GM21447 (cell line): ENCODE data around the gene CYP19A1.

ENCODE experiments used
- ATAC-seq: cut with Tn5 transposase; IDR thresholded peaks from one replicate; pipeline ENCODE4 v1.9.1; 2021; ENCODE audit not compliant: unreplicated experiment

Gene CYP19A1

DNA sequence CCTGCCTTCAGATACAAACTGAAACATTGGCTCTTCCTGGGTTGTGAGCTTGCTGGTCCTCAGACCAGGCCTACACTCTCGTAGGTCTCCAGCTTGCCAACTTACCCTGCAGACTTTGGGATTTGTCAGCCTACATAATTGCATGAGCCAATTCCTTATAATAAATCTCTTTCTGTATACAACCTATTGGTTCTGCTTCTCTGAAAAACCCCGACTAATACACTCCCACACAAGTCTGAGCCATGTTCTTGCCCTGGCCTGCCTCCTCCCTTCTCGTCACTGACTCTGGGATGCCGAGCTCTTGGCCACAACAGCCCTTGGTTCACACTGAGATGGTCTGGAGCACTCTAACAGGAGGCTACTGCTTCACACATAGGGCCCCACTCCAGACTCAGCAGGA, 9.5 kb downstream of the CYP19A1 start:
- ATAC-seq = no peak

DNA sequence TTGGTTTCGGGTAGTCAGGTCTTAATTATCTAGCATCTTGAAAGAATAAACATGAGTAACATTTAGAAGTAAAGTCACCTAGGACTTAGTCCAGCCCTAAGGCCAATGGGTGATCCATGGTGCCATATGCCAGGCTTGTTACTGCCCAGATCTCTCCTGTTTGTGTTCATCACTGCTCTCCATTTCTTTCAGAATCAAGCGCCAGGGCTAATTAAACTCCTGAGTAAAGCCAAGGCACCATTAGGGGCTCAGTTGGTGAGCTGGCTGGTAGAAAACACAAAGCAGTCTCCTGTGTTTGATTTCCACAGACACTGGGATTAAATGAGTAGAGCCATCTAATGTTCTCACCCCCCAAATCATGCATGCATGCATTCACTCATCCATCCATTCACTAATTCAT, 11.3 kb downstream of the CYP19A1 start:
- no peak for ATAC-seq

DNA sequence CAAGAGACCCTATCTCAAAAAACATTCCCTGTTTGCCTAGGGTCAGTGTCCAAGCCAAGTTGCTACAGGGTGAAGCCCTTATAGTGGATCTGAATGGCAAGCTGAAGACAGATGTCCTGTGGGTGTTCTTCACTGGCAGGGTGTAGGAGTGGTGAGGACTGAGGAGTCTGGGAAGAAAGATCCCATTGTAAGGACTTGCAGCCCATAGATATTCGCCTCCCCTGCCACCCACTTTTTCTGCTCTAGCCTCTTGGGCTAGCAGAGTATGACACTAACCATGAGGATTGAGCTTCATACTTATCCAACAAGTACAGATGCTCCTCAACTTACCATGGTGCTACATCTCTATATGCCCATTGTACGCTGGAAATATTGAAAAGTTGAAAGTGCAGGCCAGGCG, 13.2 kb downstream of the CYP19A1 start:
- no peak for ATAC-seq

DNA sequence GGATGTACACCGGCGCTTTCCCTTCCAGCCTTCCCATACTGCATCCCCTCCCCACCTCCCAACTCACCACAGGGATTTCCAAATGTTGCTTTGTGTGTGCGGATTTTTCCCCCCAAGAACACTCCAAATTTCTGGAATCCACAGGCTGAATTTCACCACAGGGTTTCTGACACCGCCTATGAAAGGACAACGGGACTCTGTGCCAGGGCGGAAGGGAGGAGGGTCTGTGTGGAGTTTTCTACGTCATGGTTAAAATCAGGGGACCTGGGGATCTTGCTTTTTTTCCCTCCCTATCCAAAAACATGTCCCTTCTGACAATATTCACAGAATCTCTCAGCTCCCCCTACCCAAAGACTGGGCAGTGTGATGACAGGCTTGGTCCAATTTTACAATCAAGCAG, 14.6 kb downstream of the CYP19A1 start:
- no peak for ATAC-seq

DNA sequence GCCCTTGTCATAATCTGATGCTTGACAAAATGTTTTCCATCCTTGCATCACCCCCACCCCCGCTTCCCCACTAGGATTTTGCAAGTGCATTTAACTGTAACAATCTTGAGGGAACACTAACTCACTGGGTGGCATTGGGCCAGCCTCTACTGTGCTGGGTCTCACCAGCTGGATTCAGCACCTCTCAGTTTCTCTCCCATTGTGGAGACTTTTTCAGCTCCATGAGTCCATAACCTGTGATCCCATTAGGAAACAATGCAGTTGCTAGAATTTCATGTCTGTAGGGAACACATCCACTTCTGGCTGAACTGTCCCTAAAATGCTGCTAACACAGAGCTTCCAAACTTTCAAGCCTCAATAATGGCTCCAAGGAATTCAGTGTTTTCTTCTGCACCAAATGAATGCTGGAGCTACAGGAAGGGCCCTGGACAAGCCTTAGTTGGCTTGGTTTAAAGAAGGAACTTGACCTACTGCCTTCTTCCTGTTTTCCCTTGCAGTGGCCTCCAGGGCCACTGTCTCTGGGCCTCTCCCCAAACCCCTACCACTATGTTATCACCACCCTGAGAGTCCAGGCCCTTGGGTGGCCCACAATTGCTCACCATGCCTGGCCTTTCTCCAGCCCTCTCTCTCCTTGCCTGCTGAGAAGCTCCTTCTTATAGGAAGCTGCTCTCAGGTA, 15.6 kb downstream of the CYP19A1 start:
- no peak for ATAC-seq

DNA sequence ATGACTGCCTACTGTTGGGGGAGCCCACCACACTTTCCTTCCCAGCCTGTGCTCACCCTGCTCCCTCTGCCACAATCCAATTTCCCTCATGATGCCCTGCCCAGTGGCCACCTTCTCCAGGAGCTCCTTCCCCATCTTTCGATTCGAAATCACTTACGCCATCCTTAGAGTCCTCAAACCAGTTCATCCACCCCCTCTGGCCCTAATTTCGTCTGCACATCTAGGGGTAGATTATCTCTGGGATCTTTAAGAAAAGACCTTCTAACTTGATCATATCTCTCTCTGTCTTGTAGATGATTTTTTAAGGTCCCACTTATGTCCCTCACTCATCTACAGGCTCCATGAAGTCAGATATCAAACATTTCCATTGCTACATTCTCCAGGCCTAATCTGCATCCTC, 17.1 kb downstream of the CYP19A1 start:
- no peak for ATAC-seq

DNA sequence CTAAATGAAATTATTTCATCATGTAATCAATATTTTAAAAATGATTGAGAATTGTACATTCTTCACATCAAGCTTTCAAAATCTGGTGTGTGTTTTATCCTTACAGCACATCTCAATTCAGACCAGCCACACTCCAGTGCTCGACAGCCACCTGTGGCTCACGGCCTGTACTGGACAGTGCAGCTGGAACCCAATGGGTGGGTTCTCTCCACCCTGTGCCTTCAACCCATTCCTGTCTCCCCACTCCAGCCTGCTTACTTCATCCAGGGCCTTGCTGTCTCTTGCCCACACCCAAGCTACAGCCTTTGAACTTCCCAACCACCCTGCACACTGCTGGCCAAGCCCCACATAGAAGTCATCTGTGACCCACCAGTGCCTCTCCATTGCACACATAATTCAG, 17.6 kb downstream of the CYP19A1 start:
- no peak for ATAC-seq

DNA sequence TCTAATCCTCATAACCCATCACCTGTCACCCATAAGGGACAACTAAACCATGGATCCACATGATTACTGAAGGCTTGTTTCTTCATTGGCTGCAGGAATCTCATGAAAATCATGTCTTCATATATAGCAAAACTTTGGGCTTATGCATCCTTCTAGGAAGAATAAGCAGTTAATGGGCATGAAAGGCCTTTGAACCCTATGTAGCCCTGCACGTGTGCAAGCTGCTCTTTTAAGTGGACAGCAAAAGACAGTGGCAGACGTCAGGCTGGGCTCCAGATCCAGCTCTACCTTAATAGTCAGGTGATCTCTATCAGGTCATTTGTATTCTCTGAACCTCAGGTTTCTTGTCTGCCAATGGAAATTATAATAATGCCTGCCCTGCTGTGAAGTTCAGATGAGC, 18.9 kb downstream of the CYP19A1 start:
- ATAC-seq = no peak

DNA sequence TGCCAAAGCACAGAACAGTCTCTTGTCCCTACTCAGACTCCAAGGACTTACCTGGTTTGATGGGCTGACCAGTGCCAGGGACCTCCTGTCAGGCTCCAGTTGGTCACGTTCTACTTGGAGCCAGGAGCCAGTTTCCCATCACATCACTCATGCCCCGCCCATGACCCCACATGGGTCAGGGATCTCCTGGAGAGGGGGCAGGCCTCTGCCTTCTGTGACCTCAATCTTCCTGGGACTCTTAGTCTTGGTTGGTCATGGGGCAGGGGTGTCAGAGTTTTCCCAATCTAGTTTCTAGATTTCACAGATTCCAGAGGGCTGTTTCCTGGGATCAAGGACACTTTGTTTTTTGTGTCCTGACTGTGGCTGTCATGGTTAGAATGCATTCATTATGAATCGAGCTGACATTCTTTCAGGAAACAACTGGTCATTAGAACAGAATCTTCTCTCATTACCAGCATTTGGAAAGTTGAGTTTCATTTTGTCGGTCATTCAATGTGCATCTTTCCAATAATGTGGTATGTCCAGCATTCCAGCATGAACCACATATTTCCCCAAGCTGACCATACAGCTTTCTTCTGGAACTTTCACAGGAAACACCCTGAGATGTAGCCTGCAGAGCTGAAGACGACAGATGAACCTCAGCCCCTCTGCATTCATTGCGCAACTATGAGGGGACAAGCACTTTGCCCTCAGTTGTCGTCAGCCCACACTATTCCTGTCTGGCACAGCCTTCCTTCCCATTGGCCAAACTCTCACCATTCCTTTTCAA, 19.8 kb downstream of the CYP19A1 start:
- ATAC-seq = no peak

DNA sequence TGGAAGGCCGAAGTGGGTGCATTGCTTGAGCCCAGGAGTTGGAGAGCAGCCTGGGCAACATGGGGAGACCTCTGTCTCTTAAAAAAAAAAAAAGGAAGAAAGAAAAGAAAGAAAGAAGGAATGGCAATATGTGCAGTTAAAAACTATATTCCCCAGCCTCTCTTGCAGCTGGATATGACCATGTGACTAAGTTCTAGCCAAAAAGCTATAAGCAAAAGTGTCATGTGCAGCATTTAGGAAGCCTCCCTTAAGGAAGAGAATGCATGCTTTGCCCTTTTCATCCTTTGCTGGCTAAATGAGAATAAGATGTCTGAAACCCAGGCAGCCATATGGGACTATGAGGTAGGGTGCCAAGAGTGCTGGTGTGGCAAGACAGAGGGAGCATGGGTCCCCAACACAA, 21.8 kb downstream of the CYP19A1 start:
- ATAC-seq = no peak

DNA sequence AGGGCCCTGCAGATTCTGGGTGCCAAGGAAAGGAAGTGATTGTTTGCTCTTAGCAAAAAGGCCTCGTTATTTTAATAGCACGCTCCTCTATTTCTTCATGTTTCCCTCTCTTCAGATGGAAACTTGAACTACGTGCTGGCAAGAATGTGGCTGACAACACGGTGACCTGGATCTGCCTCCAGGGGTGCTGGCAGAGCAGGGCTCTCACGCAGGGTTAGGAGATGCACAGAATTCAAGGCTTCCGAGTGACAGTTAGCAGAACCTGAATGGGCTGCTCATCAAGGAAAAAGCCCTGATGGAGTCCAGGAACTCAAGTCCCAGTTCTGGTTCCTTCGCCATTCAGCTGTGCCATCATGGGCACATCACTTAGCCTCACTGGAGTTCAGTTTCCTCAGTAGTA, 22.7 kb downstream of the CYP19A1 start:
- no peak for ATAC-seq

DNA sequence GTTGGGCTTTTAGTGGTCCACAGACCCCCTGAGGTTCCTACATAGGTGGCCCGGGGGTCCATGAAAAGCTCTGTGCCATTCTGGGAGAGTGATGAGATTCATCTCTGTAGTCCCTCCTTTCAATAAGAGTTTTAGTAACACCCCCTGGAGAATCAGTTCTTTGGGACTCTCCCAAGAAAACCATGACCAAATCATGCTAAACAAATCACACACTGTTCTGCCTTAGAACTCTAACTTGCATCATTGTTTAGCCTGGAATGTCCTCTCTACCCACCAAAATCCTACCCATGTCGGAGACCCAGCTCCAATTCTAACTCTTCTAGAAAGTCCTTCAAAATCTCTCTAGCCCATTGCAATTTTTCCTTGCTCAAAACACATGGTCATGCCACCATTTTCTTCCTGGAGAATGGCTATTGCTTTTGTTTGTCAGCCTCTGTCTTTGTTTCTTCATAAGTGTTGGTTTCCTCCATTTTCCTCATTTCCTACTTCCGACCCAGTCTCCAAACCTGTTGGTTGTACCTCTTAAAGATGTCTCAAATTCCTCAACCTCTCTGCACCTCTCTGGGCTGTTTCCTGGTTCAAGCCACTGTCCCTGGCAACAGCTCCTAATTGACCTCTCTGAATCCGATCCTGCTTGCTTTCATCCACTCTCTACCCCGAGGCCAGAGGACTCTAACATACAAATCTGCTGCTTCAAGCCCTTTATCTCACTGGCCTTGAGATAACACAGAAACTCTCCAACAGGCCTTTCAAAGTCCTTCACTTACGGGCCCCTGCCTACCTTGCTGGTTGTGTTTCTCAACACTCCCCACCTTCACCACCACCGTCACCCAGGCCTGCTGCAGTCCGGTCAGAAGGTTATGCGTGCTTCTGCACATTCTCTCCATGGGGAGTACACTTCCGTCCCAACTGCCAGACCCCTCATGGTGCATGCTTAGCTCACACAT, 23.7 kb downstream of the CYP19A1 start:
- ATAC-seq = no peak

DNA sequence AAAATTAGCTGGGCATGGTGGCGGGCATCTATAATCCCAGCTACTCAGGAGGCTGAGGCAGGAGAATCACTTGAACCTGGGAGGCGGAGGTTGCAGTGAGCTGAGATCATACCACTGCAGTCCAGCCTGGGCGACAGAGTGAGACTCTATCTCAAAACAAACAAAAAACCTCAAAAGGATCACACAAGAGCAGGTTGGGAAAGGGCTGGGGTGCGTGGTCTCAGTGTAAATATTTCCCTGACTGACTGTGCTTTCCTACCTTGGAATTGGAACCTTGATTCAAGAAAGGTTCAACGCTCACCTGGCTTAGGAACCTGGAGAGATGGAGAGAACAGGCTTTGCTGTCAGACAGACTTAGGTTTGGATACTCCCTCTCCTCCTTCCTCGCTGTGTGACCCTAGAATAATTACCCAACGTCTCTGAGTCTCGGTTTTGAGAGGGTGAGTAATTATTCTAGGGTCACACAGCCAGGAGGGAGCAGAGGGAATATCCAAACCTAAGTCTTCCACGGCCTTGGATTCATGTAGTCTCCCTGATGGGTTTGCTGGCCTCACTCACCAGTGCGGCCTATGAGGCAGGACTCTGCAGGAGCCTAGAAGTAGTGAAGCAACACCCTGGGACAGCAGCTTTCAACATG, 24.6 kb downstream of the CYP19A1 start:
- no peak for ATAC-seq

DNA sequence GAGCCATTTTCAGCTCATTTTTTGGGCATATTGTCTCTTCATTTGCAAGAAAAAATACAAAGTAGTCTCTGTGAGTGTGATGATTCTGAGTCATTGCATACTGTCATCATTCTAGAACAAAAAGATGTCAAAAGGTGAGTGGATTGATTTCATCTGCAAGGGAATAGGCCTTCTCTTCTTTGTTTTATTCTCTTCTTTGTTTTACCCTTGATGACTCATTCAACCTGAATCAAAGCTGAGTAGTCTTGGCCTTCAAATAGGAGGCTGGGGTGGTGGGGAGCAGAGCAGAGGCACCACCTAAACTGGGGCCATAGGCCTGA, 25.4 kb downstream of the CYP19A1 start:
- ATAC-seq = no peak

DNA sequence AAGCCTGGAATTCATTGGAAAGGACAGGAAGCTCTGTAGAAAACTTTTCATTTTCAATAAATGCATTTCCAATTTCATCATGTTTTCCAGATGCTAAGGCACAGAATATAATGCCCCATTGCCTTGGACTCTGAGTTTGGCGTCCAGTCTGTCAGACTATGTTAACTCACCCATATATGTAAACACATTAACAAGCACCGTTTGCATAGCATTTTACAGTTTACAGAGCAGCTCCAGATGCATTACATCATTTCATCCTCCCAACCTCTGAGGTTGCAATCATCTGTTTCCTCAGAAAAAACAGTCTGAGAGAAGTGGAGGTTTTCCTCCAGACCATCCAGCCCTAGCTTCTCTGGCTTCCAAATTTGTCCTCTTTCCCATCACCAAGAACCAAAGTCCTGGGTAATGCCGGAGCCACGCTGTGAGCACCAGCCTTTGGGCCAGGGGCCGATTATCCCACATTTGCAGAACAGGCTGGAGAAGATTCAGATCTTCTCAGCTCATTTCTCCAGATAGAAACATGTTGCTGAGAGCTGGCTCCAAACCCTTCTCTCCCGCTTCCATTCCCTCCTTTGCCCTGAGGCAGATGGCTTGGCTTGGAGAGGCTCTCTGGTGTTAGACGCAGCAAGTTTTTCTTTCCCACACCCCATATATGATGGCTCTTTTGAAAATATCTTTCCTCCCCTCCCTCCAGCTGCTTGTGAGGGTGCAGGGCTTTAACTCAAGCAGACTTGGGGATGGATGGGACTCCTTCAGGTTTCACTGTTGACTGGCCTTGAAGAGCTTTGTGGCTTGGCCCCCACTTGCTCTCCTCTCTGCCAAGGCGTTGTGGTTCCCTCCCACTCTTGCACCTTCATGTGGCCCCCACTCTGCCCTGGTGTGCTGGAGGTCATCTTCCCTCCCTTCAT, 26.0 kb downstream of the CYP19A1 start:
- no peak for ATAC-seq

DNA sequence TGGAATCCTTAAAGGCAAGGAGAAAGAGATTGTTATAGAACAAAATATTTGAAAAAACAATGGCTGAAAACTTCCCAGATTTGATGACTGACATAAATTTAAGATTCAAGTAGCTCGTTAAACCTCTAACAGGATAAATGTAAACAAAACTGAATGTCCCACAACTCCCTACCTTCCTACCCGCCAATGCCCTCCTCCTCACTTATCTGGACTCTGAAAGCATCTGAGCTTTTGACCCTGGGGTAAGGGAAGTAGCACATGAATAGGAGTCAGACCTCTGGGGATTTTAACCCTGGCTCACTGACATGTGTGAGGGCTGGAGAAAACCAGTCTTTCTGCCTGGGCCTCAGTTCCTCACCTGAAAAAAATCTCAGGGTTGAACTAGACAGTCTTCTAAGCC, 26.9 kb downstream of the CYP19A1 start:
- no peak for ATAC-seq

DNA sequence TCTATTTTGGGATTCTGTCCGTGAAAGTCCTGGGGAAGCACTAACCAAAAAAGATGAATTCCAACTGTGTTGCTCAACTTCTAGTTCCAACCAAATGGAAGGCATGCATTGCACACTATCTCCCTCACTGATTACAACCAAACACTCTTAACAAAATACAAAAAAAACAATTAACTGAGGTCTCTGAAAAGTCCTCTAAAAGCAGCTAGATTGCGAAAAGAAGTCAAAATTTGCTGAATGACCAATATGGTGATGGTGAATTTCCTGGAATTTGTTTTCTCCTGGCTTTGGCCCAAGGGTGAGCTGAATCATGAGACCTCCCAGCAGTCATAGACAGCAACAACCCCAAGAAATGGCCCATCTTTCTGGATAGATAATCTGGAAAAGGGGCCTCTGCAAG, 28.3 kb downstream of the CYP19A1 start:
- no peak for ATAC-seq

DNA sequence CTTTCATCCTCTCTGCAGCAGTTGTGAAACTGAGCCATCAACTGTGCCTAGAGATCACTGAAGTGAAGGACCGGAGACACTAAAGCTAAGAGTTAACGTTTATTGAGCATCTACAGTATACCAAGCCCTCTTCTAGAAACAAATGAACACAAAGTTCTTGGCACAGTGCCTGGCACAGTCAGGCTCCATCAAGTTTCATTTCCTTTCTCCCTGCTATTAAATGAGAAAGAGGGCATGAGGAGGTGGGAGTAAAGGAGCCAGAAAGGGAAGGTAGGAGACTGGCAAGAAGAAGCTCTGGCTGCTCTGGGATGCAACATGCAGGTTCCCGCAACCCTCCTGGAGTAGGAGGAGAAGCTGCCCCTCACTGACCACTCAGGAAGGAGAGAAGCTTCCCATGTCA, 30.6 kb downstream of the CYP19A1 start:
- no peak for ATAC-seq

DNA sequence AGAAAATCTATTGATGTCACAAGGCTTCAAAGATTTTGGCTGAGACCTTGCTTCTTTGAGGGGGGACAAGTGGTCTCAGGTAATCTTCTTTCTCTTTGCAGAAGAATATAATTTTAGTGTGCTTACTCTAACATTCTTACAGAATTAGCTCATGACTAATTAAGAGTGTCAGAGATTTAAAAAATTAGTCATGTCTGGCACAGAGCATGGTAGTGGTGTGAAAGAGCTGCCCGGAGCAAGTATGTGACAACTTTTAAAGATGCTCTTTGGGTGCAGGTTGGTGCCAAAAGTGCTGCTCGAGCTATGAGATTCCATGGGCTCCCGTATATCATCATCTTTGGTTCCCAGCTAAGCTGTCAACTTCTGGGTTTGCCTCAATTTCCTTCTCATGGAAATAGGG, 31.1 kb downstream of the CYP19A1 start:
- ATAC-seq = no peak

DNA sequence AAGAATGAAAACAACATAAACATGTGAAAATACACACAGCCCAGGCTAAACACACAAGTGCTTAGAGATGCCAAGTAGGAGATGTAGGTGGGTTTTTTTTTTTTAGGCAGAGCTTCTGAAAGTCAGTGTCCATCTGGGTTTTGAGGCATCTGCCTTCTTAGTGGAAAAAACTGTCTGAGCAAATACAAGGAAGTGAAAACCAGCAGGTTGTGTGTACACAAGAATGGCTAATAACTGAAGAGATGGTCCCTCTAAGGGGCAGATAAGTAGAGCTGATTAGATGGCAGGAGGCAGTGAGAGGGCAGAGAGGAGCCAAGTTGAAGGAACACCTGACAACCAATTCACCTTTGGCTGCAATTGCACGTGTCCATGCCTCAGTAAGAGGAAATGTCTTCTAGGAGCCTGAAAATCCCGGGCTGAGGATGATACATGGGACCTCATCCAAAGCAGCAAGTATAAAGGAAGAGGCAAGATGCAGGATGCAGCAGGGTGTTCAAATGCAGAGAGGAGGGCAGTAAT, 34.9 kb downstream of the CYP19A1 start:
- ATAC-seq = no peak
